ENCODE data around the gene BPI. TPM values are rescaled to one million over a fixed set of nuclear protein-coding genes. Genes with fewer than 3 reads are reported as not detected.

BPI gene
- total RNA-seq, 1 experiment from 2014 or later, result not detected

DNA sequence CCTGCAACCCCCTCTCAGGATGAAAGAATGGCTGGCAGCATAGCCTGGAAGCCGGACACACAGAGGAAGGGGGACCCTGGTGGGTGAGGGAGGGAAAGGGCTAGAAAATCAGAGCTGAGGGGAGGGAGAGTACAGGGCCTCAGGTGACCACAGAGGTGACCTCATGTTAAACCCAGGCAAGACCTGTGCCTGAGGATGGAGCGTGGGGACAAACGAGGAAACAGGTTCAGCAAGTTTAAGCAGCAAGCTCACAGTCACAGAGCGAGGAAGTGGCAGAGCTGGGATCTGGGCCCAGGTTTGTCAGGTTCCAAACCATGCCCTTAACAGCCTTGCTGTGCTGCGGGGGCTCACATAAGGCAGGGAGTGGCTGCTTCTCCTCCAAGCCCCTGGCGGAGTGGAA lies 4.0 kb upstream of the BPI start:
- DNase-seq, result peak; percentile 77 to 87
- ChIA-PET POLR2A (interaction anchor here (0.6 to 1.0 kb wide), 3 partner anchors 135 to 266 kb away, joined by 3 to 4 read pairs (median 4); partner anchors contain the start of genes RALGAPB, RPRD1B, SNHG17 and TTI1), CTCF (interaction anchor here (0.6 to 1.5 kb wide), 7 partner anchors 9 to 534 kb away, joined by 3 to 8 read pairs (median 5); no protein-coding TSS in a partner anchor)
- intact Hi-C loops (cut with micrococcal nuclease; ENCODE audit: unreplicated experiment), result loop anchor here (10.0 kb wide), 1 partner anchor 245 kb away; no protein-coding TSS in a partner anchor
- Mint-ChIP-seq H3K4me1 (ENCODE audit: low read depth, unreplicated experiment) (no peaks in the 10 kb centered on the region), H3K27ac (ENCODE audit: unreplicated experiment) (no peak overlapping the region), H3K4me3 (ENCODE audit: unreplicated experiment) (no peak overlapping the region), H3K27me3 (ENCODE audit: insufficient read depth, unreplicated experiment) (peaks cover 8% of the 10 kb centered on the region), H3K9me3 (ENCODE audit: unreplicated experiment) (no peaks in the 10 kb centered on the region), H3K36me3 (ENCODE audit: insufficient read depth, unreplicated experiment) (no peaks in the 10 kb centered on the region)
- no peak overlapping the region for H3K4me3 ChIP-seq (ENCODE audit: low read depth, low read length)
- H3K27me3 ChIP-seq (replicated peaks; ENCODE audit: control insufficient read depth, insufficient read depth, low read length), result no peaks in the 10 kb centered on the region
- TF ChIP-seq, protein P1, sequence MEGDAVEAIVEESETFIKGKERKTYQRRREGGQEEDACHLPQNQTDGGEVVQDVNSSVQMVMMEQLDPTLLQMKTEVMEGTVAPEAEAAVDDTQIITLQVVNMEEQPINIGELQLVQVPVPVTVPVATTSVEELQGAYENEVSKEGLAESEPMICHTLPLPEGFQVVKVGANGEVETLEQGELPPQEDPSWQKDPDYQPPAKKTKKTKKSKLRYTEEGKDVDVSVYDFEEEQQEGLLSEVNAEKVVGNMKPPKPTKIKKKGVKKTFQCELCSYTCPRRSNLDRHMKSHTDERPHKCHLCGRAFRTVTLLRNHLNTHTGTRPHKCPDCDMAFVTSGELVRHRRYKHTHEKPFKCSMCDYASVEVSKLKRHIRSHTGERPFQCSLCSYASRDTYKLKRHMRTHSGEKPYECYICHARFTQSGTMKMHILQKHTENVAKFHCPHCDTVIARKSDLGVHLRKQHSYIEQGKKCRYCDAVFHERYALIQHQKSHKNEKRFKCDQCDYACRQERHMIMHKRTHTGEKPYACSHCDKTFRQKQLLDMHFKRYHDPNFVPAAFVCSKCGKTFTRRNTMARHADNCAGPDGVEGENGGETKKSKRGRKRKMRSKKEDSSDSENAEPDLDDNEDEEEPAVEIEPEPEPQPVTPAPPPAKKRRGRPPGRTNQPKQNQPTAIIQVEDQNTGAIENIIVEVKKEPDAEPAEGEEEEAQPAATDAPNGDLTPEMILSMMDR (IDR thresholded peaks at IDR 0.05; ENCODE audit: insufficient read depth in 1 of 2, low read depth in 1 of 2, low read length in 1 of 2, severe bottlenecking in 1 of 2, unreplicated experiment in 1 of 2), result no peak
- no peaks in the 10 kb centered on the region for H3K36me3 ChIP-seq (ENCODE audit: control insufficient read depth, insufficient read depth, low read length)
- peaks cover 8% of the 10 kb centered on the region for H3K4me1 ChIP-seq
- BruUV-seq (replicated peaks), result no TSS peak
- H3K9me3 ChIP-seq, result no peaks in the 10 kb centered on the region

DNA sequence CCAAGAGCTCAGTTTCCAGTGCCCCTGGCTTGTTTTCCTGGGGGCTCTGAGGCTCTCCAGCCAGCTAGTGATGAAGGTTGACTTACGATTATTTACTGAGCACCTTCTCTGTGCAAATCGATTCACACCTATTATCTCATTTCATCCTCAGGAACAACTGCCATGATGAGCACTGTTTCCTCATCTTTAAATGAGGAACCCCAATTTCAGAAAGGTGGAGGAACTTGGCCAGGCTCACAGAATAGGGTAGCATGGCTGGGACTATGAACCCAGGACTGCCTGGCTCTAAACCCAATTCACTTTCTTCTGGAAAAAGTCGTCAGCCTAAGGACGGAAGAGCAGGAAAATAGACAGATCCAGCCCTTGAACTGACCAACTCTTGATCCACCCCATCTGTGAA lies 3.5 kb upstream of the BPI start:
- Histone ChIP-seq H3K4me3 (ENCODE audit: low read depth, low read length) (no peak overlapping the region), H3K27me3 (replicated peaks; ENCODE audit: control insufficient read depth, insufficient read depth, low read length) (no peaks in the 10 kb centered on the region), H3K36me3 (ENCODE audit: control insufficient read depth, insufficient read depth, low read length) (no peaks in the 10 kb centered on the region), H3K9me3 (no peaks in the 10 kb centered on the region), H3K4me1 (peaks cover 8% of the 10 kb centered on the region)
- no peak overlapping the region for H3K4me3 Mint-ChIP-seq (ENCODE audit: unreplicated experiment)
- peaks cover 8% of the 10 kb centered on the region for H3K27me3 Mint-ChIP-seq (ENCODE audit: insufficient read depth, unreplicated experiment)
- no peak for DNase-seq
- TF ChIP-seq, protein P1 (IDR thresholded peaks at IDR 0.05; ENCODE audit: insufficient read depth in 1 of 2, low read depth in 1 of 2, low read length in 1 of 2, severe bottlenecking in 1 of 2, unreplicated experiment in 1 of 2), result no peak
- intact Hi-C loops (cut with micrococcal nuclease; ENCODE audit: unreplicated experiment), result no loop called here
- ChIA-PET CTCF (interaction anchor here (0.6 to 1.5 kb wide), 8 partner anchors 10 to 535 kb away, joined by 3 to 8 read pairs (median 4); no protein-coding TSS in a partner anchor), POLR2A (interaction anchor here (1.0 kb wide), 2 partner anchors 172 to 267 kb away, joined by 3 to 4 read pairs; partner anchors contain the start of genes RALGAPB, RPRD1B and TTI1)
- no TSS peak for BruUV-seq (replicated peaks)
- H3K36me3 Mint-ChIP-seq (ENCODE audit: insufficient read depth, unreplicated experiment), result no peaks in the 10 kb centered on the region
- no peaks in the 10 kb centered on the region for H3K9me3 Mint-ChIP-seq (ENCODE audit: unreplicated experiment)
- no peaks in the 10 kb centered on the region for H3K4me1 Mint-ChIP-seq (ENCODE audit: low read depth, unreplicated experiment)
- H3K27ac Mint-ChIP-seq (ENCODE audit: unreplicated experiment), result no peak overlapping the region

DNA sequence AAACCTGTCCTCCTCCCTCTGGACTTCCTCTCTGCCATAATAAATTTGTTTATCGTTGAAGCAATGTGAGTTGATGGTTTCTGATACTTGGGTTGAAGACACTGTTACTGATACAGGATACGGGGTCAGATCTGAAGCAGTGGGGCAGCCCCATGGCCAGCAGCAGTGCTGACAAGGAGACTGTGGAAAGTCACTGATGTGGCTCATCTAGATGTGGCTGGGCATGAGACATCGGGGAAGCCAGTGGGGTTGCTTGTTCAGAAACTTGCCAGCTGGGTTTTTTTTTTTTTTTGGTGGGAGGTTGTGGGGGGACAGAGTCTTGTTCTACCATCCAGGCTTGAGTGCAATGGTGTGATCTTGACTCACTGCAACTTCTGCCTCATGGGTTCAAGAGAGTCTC lies 2.6 kb upstream of the BPI start:
- H3K27me3 Mint-ChIP-seq (ENCODE audit: insufficient read depth, unreplicated experiment), result peaks cover 8% of the 10 kb centered on the region
- H3K36me3 Mint-ChIP-seq (ENCODE audit: insufficient read depth, unreplicated experiment), result no peaks in the 10 kb centered on the region
- no peak overlapping the region for H3K4me3 Mint-ChIP-seq (ENCODE audit: unreplicated experiment)
- POLR2A ChIA-PET, result no interaction called here
- no TSS peak for BruUV-seq (replicated peaks)
- Histone ChIP-seq H3K4me3 (ENCODE audit: low read depth, low read length) (no peak overlapping the region), H3K36me3 (ENCODE audit: control insufficient read depth, insufficient read depth, low read length) (no peaks in the 10 kb centered on the region), H3K27me3 (replicated peaks; ENCODE audit: control insufficient read depth, insufficient read depth, low read length) (no peaks in the 10 kb centered on the region), H3K4me1 (peaks cover 8% of the 10 kb centered on the region), H3K9me3 (no peaks in the 10 kb centered on the region)
- no peak for DNase-seq
- no peaks in the 10 kb centered on the region for H3K9me3 Mint-ChIP-seq (ENCODE audit: unreplicated experiment)
- no peak overlapping the region for H3K27ac Mint-ChIP-seq (ENCODE audit: unreplicated experiment)
- TF ChIP-seq, protein P1 (IDR thresholded peaks at IDR 0.05; ENCODE audit: insufficient read depth in 1 of 2, low read depth in 1 of 2, low read length in 1 of 2, severe bottlenecking in 1 of 2, unreplicated experiment in 1 of 2), result no peak
- intact Hi-C loops (cut with micrococcal nuclease; ENCODE audit: unreplicated experiment), result no loop called here
- no peaks in the 10 kb centered on the region for H3K4me1 Mint-ChIP-seq (ENCODE audit: low read depth, unreplicated experiment)
- CTCF ChIA-PET, result interaction anchor here (1.0 kb wide), 1 partner anchor 11 kb away, joined by 4 read pairs; no protein-coding TSS in a partner anchor
